GM21360 (cell line): ENCODE results near the gene PLEKHG3.

Experiments used
- ATAC-seq: cut with Tn5 transposase; IDR thresholded peaks from one replicate; pipeline ENCODE4 v1.9.1; 2021; ENCODE audit warnings: mild to moderate bottlenecking, moderate library complexity; ENCODE audit not compliant: unreplicated experiment

Gene PLEKHG3

GRCh38 chr14:64762044-64763034, 58.1 kb downstream of the PLEKHG3 start:
- no peak for ATAC-seq

- ATAC-seq: no peak
Observed at GRCh38 chr14:64763085-64763782, 59.0 kb downstream of the PLEKHG3 start.

GRCh38 chr14:64763801-64764621, 59.8 kb downstream of the PLEKHG3 start:
- ATAC-seq: no peak

GRCh38 chr14:64764641-64765520, 60.7 kb downstream of the PLEKHG3 start:
- peak; percentile 49 for ATAC-seq

- ATAC-seq: no peak
Observed at GRCh38 chr14:64765740-64766302, 61.6 kb downstream of the PLEKHG3 start.

- no peak for ATAC-seq
Observed at GRCh38 chr14:64766430-64767151, 62.4 kb downstream of the PLEKHG3 start.

- no peak for ATAC-seq
Observed at GRCh38 chr14:64767215-64767964, 63.2 kb downstream of the PLEKHG3 start.

- ATAC-seq: no peak
Observed at GRCh38 chr14:64768401-64769095, 64.3 kb downstream of the PLEKHG3 start.

- ATAC-seq: no peak
Observed at GRCh38 chr14:64769096-64770020, 65.1 kb downstream of the PLEKHG3 start.

GRCh38 chr14:64770751-64771150, 66.5 kb downstream of the PLEKHG3 start:
- ATAC-seq: no peak

GRCh38 chr14:64771161-64771560, 66.9 kb downstream of the PLEKHG3 start:
- ATAC-seq: no peak

GRCh38 chr14:64772397-64772950, 68.2 kb downstream of the PLEKHG3 start:
- ATAC-seq: no peak

- ATAC-seq: no peak
Observed at GRCh38 chr14:64773046-64773445, 68.8 kb downstream of the PLEKHG3 start.

GRCh38 chr14:64773577-64773976, 69.4 kb downstream of the PLEKHG3 start:
- no peak for ATAC-seq

- ATAC-seq: no peak
Observed at GRCh38 chr14:64774272-64774671, 70.0 kb downstream of the PLEKHG3 start.

GRCh38 chr14:64775081-64775777, 71.0 kb downstream of the PLEKHG3 start:
- no peak for ATAC-seq
